Thyroid gland (tissue), 4 donors: ENCODE measurements around the gene GIPC1. TPM values are rescaled to one million over a fixed set of nuclear protein-coding genes. Genes with fewer than 3 reads are reported as not detected.

Experiments
- DNase-seq, 2 donors: peaks; one replicate each; pipeline ENCODE4 v3.0.0-alpha.2; 2019
- H3K27ac ChIP-seq, 3 donors: fragments of 200-600 bp; sonication (generic); 1 replicate in 2 of 3; 2 replicates in 1 of 3; pipeline ENCODE4 v1.5.1; 2016 to 2019; ENCODE audit warnings: mild to moderate bottlenecking in 1 of 3, moderate library complexity in 1 of 3
- H3K27me3 ChIP-seq: fragments of 200-600 bp; sonication (generic); one replicate; pipeline ENCODE4 v1.5.1; 2019
- H3K36me3 ChIP-seq, 2 donors: fragments of 200-600 bp; sonication (generic); one replicate each; pipeline ENCODE4 v1.5.1; 2016 to 2019
- H3K4me1 ChIP-seq, 2 donors: fragments of 200-600 bp; sonication (generic); one replicate each; pipeline ENCODE4 v1.5.1; 2017 to 2019
- H3K4me3 ChIP-seq, 3 donors: fragments of 200-600 bp; sonication (generic); replicated peaks in 1 of 3; 1 replicate in 2 of 3; 2 replicates in 1 of 3; pipeline ENCODE4 v1.5.1; 2016; ENCODE audit warnings: mild to moderate bottlenecking in 1 of 3
- H3K9me3 ChIP-seq: fragments of 200-600 bp; sonication (generic); one replicate; pipeline ENCODE4 v1.5.1; 2017
- CTCF ChIP-seq, 6 experiments: fragments of 200-600 bp in 3 of 6; fragments of 450-650 bp in 3 of 6; sonication (generic) in 3 of 6; IDR thresholded peaks; one replicate each; pipeline ENCODE4 v1.5.1; 2016 to 2019; ENCODE audit warnings: antibody characterized with exemption in 6 of 6, mild to moderate bottlenecking in 2 of 6, inconsistent platforms in 1 of 6, moderate library complexity in 1 of 6
- POLR2A ChIP-seq, 2 donors: fragments of 450-650 bp; IDR thresholded peaks; one replicate each; pipeline ENCODE4 v1.6.1; 2017; ENCODE audit warnings: antibody characterized with exemption in 2 of 2, mild to moderate bottlenecking in 2 of 2, moderate library complexity in 1 of 2
- WGBS, 2 donors: methylation state at CpG; one replicate each; pipeline ENCODE4 v1.1.5; 2017; 5-methylcytosine and 5-hydroxymethylcytosine counted together
- intact Hi-C: fragments of 100-400 bp; cut with DNase I; formaldehyde crosslinking; loops from one replicate; pipeline ENCODE4 v1.15.1; 2023
- total RNA-seq, 4 donors: library from RNA; depleted of rRNA; stranded (reverse); fragments of >200 nt; gene quantifications; one replicate each; pipeline ENCODE4 v1.2.3, GENCODE V29; 2016

GIPC1 gene
- total RNA-seq, 4 donors from 2014 or later: 34.7 to 93.7 (median 55.4) TPM

GRCh38 chr19:14434543-14435319 is 61.2 kb downstream of the GIPC1 start:
- peak; percentile 18 to 36 for DNase-seq

GRCh38 chr19:14433554-14434501 is 62.1 kb downstream of the GIPC1 start:
- TF ChIP-seq CTCF (IDR thresholded peaks at IDR 0.05) (peak in 1 of 6 experiments; percentile 8), POLR2A (IDR thresholded peaks at IDR 0.05) (no peak)
- peak; percentile 58 to 65 for DNase-seq
- Histone ChIP-seq H3K27me3 (no peaks in the 10 kb centered on the region), H3K36me3 (no peaks in the 10 kb centered on the region), H3K9me3 (no peaks in the 10 kb centered on the region), H3K27ac (peak overlapping the region; percentile 52 to 72 (median 67)), H3K4me3 (peak overlapping the region; percentile 31 to 79 (median 63)), H3K4me1 (peaks cover 8 to 17% of the 10 kb centered on the region in 2 donors)
- WGBS, 2 donors: 6 to 46% methylated on average over 4 to 17 of the region's 52 CpGs
- intact Hi-C loops: no loop called here

More at GRCh38 chr19:14434543-14435319, 61.2 kb downstream of the GIPC1 start:
- peaks cover 8 to 17% of the 10 kb centered on the region in 2 donors for H3K4me1 ChIP-seq
- no peaks in the 10 kb centered on the region for H3K9me3 ChIP-seq
- H3K36me3 ChIP-seq: no peaks in the 10 kb centered on the region
- H3K27ac ChIP-seq: peak overlapping the region; percentile 52 to 72 (median 67)
- H3K4me3 ChIP-seq: peak overlapping the region in 1 of 3 donors; percentile 79
- 47 to 71% methylated on average over 19 to 23 of the region's 23 CpGs for WGBS, 2 donors
- H3K27me3 ChIP-seq: no peaks in the 10 kb centered on the region
- TF ChIP-seq CTCF (IDR thresholded peaks at IDR 0.05) (no peak), POLR2A (IDR thresholded peaks at IDR 0.05) (no peak)
- intact Hi-C loops: no loop called here

DNA sequence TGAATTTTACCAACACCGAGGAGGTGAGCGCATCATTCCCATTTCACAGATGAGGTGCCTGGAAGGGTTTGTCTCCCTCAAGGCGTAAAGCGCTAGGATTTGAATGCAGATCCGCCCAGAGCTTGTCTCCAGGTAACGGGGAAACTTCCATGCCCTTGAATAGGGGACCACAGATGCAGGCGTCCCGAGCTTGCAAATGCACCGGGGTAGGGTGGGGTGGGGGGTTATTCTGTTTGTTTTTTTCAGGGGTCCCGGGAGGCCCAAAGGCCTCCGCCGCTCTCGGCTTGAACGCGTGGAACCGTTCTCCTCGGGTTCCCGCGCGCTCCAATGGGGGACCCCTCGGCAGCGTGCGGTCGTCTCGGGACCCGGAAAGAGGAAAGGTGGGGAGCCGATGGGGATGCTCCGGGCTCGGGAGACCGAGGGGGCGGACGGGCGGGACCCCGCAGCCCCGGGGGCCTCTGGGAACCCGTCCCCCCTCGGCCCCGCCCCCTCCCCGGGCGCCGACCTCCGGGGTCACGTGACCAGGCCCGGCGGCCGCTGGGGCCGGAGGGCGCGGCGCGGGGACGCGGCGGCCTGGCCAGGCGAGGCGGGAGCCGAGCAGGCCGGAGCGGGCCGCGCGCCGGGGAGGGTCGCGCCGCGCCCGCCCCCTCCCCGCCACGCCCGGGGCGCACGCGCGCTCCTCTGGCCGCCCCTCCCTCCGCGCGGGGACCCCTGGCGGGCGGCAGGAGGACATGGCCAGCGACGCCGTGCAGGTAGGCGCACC is 63.0 kb downstream of the GIPC1 start, which contains the start of gene PKN1:
PKN1 (plus strand) TSS at position 516 of the 763 bp plus-strand sequence; CDS start at position 732, 216 bp downstream.
- peak; percentile 48 to 57 for DNase-seq
- intact Hi-C loops: no loop called here
- WGBS, 2 donors: 7 to 18% methylated on average over 3 to 22 of the region's 85 CpGs
- H3K27me3 ChIP-seq: no peaks in the 10 kb centered on the region
- no peaks in the 10 kb centered on the region for H3K36me3 ChIP-seq
- H3K9me3 ChIP-seq: no peaks in the 10 kb centered on the region
- TF ChIP-seq POLR2A (IDR thresholded peaks at IDR 0.05) (peak in 1 of 2 donors; percentile 36), CTCF (IDR thresholded peaks at IDR 0.05) (no peak)
- H3K4me1 ChIP-seq: peaks cover 8 to 17% of the 10 kb centered on the region in 2 donors
- H3K4me3 ChIP-seq: peak within 1 kb of the TSS; percentile 31 to 79 (median 63)
- peak within 1 kb of the TSS; percentile 52 to 72 (median 67) for H3K27ac ChIP-seq

- DNase-seq: no peak
- Histone ChIP-seq H3K4me1 (peaks cover 8 to 17% of the 10 kb centered on the region in 2 donors), H3K27me3 (no peaks in the 10 kb centered on the region), H3K36me3 (no peaks in the 10 kb centered on the region), H3K4me3 (no peak overlapping the region), H3K9me3 (no peaks in the 10 kb centered on the region), H3K27ac (no peak overlapping the region)
- 74 to 90% methylated on average over 3 of the region's 3 CpGs for WGBS, 2 donors
- TF ChIP-seq POLR2A (IDR thresholded peaks at IDR 0.05) (no peak), CTCF (IDR thresholded peaks at IDR 0.05) (no peak)
- intact Hi-C loops: no loop called here
These were observed 65.2 kb downstream of the GIPC1 start for GRCh38 chr19:14430712-14431111.
